Body of pancreas (tissue), 4 donors: ENCODE measurements around the gene MIB2.

Experiments used
- POLR2A ChIP-seq, 3 donors: fragments of 450-650 bp; IDR thresholded peaks; one replicate each; pipeline ENCODE4 v1.6.1; 2016; ENCODE audit warnings: antibody characterized with exemption in 3 of 3, mild to moderate bottlenecking in 2 of 3
- TF ChIP-seq, protein P1 (sequence below), 7 experiments: fragments of 450-650 bp in 4 of 7; fragments of 200-600 bp in 3 of 7; sonication (generic) in 3 of 7; IDR thresholded peaks; one replicate each; pipeline ENCODE4 v1.5.1; 2016 to 2019; ENCODE audit warnings: antibody characterized with exemption in 7 of 7

DNA sequence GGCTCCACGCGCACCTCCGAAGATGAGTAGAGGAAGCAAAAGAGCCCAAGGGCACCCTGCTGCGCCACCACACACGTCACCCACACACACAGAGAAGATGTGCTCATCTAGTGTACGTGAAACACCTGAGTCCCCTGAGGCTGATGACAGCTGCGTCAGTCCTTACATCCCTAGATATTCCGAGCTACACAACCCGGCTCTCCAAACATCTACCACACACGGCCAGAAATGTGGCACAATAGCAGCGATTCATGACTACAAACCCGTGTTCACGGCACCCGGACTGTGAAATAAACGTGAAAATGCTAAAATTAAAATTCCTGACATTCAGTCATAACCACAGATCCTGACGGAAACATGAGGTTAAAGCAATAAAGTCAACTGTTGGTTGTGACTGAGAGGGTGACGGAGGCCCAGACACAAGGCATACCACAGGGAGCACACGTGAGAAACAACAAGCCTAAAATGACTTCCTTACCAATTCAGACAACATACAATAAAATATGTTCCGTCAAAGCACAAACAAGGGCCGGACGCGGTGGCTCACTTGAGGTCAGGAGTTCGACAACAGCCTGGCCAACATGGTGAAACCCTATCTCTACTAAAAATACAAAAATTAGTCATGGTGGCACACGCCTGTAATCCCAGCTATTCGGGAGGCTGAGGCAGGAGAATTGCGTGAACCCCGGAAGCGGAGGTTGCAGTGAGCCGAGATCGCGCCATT, 48.0 kb upstream of the MIB2 start:
- TF ChIP-seq, protein P1, sequence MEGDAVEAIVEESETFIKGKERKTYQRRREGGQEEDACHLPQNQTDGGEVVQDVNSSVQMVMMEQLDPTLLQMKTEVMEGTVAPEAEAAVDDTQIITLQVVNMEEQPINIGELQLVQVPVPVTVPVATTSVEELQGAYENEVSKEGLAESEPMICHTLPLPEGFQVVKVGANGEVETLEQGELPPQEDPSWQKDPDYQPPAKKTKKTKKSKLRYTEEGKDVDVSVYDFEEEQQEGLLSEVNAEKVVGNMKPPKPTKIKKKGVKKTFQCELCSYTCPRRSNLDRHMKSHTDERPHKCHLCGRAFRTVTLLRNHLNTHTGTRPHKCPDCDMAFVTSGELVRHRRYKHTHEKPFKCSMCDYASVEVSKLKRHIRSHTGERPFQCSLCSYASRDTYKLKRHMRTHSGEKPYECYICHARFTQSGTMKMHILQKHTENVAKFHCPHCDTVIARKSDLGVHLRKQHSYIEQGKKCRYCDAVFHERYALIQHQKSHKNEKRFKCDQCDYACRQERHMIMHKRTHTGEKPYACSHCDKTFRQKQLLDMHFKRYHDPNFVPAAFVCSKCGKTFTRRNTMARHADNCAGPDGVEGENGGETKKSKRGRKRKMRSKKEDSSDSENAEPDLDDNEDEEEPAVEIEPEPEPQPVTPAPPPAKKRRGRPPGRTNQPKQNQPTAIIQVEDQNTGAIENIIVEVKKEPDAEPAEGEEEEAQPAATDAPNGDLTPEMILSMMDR (IDR thresholded peaks at IDR 0.05) = no peak
- TF ChIP-seq POLR2A (IDR thresholded peaks at IDR 0.05) = no peak
